Middle frontal gyrus (tissue), 1 donor: ENCODE results near the gene ALK.

Experiments used
- DNase-seq: peaks from one replicate; pipeline ENCODE4 v3.0.0-alpha.2; 2015; ENCODE audit warnings: low spot score; ENCODE audit errors: extremely low spot score

Gene ALK

DNA sequence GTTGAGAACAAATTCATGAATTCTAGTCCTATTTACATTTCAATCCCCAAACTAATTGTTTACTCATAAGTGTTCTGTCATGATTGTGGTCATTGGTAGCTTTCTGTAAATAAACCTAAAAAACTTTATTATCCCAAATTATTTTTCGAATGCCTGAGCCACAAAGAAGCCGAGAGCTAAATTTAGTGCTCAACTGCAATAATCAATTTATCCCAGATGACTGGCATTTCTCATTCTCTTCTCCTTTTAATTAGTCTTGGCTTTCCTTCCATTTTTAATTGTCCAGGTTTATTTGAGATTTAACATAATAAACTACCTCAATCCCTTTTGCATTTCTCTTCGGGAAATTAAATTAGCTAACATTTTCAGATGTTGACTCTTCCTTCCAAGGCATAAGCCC is 308.3 kb downstream of the ALK start:
- no peak for DNase-seq

DNA sequence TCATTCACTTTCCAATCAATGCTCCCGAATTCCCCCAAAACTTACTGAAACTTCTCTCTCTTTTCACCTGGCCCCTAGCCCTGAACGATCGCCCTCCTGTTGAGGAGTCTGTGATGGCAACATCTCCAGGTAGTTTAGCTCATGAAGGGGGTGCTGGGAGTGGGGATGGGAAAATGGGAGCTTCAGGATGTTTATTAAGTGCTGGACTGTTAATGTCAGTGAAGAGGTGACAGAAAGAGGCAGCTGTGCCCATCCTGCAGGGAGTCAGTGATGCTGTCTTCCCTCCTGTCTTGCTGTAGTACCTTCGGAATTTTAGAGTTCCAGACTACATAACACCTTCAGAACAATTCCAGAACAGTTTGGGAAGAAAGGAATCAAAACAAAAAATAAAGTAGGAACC is 308.8 kb downstream of the ALK start:
- DNase-seq = no peak

GRCh38 chr2:29611850-29612249 is 309.5 kb downstream of the ALK start:
- no peak for DNase-seq

DNA sequence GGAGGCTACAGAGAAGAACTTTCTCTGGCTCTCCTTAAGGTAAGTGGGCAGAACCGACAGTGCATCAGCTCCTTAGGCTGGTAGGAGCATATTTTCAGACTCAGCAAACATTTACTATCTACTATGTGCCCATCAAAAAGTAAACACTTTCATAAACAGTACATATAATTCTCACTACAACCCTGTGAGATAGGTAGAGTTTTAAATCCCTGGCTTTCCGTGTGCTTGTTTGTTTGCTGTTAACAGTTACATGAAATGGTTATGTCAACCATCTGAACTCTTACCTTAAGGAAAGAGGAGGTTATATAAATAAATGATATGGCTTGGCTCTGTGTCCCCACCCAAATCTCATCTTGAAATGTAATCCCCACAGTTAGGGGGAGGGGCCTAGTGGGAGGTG is 310.1 kb downstream of the ALK start:
- DNase-seq = no peak

GRCh38 chr2:29610569-29610968 is 310.8 kb downstream of the ALK start:
- no peak for DNase-seq

DNA sequence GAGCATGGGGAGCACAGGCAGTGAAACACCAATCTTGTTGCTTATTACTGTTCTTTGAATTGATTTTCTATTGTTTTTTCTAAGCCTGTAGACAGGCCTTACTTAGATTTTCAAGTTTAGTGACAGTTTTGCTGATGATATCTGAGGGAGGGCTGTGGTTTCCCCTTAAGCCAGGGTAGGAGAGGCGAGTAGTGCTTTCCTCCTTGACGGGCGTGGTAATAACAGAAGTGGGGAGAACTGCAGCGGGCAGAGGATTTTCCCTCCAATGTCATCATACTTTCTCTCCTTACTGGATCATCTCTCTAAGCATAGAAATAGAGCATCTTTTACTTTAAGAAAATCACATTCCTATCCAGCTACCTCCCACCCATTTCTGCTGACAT is 314.4 kb downstream of the ALK start:
- no peak for DNase-seq

DNA sequence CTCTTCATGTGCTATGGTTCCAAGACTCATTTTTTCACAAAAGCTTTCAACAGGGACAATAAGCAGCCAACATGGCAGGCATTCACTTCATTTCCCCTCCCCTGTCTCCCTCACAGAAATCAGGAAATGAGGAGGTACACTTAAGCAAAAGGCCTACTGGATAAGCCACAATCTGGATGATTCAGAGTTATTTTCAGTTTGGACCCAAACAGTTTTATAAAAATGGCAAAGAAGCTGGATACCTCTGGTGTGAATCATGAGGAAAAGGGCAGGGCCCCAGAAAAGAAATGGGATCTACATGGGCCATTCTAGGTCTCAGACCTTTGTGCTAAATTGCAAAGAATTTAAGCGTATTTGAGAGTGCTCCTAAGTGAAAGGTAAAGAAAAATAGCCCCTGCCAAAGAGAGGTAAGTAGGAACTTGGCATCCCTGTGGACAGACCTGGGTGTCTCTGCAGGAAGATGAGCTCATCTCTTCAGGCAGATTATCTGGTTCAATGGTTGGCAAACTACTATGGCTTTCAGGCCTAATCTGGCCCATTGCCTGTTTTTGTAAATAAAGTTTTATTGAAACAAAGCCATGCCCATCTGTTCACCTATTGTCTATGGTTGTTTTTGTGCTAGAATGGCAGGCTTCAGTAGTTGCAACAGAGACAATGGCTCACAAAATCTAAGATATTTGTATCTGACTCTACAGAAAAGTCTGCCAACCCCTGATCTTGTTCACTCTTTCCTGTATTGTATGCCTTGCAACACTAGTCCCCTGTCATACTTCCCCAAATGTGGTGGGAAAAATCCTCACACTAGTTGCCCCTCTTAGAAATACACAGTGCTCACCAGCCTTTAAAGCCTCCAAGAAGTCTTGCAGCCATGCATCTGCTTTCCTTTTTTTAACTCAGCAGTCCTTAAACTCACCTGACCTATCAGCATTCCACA is 315.0 kb downstream of the ALK start:
- no peak for DNase-seq

DNA sequence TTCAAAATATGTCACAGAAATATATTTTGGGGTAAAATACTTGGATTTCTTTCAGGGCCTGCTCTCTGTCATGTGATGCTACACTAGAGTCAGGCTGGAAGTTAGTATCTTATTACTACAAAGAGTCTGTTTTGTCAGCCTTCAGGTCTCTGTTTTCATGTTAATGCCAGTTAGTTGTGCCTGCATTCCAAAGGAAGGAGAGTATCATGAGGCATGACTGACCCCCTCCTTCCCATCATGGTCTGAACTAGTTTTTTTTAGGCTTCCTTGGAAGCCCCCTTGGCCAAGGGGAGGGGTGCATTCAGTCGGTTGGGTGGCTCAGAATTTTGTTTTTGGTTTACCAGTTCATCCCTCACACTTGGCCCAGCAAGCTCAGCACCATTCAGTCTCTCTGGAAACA is 318.0 kb downstream of the ALK start:
- no peak for DNase-seq

- DNase-seq = no peak
Measured at GRCh38 chr2:29601872-29602271, 319.5 kb downstream of the ALK start.

GRCh38 chr2:29601321-29601720 is 320.1 kb downstream of the ALK start:
- DNase-seq = no peak

- no peak for DNase-seq
Measured at GRCh38 chr2:29599946-29600345, 321.4 kb downstream of the ALK start.

DNA sequence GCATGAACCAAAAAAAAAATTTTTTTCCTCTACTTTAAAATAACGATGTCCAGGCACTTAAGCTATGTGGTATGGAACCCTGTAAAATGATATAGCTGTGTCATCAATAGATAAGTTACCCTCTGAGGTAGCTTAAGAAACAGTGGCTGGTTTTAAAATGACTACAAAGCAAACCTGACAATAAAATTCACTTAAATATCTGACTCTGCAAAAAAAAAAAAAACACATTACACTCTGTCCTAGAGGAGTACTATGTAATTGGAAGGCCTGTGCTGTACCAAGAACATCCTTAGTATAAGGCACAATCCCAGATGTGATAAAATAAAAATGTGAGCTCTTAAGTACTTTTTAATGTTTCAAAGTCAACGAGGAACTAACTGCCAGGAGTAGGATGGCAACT is 322.4 kb downstream of the ALK start:
- DNase-seq = no peak

- no peak for DNase-seq
Measured at GRCh38 chr2:29597035-29597434, 324.4 kb downstream of the ALK start.

- no peak for DNase-seq
Measured at GRCh38 chr2:29596584-29596983, 324.8 kb downstream of the ALK start.

GRCh38 chr2:29591600-29591999 is 329.8 kb downstream of the ALK start:
- DNase-seq = no peak

DNA sequence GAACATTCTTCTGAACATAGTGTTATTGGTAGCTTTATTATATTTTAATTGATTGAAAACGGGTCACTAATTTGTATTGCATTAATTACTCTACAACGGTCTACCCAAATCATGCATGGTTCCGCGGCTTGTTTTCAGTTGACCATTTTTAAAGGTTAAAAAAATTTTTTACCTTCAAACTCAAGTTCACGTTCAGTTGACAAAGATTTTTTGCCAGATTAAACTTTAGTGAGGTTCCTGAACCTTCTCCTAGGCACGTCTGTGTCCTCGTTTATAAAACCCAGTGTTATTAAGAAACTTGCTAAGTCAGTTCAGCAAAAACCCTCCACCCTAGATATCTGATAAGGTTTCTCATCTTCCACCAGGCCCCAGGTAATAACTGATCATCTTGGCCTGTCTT is 331.2 kb downstream of the ALK start:
- DNase-seq = no peak

GRCh38 chr2:29589440-29590103 is 331.8 kb downstream of the ALK start:
- no peak for DNase-seq

DNA sequence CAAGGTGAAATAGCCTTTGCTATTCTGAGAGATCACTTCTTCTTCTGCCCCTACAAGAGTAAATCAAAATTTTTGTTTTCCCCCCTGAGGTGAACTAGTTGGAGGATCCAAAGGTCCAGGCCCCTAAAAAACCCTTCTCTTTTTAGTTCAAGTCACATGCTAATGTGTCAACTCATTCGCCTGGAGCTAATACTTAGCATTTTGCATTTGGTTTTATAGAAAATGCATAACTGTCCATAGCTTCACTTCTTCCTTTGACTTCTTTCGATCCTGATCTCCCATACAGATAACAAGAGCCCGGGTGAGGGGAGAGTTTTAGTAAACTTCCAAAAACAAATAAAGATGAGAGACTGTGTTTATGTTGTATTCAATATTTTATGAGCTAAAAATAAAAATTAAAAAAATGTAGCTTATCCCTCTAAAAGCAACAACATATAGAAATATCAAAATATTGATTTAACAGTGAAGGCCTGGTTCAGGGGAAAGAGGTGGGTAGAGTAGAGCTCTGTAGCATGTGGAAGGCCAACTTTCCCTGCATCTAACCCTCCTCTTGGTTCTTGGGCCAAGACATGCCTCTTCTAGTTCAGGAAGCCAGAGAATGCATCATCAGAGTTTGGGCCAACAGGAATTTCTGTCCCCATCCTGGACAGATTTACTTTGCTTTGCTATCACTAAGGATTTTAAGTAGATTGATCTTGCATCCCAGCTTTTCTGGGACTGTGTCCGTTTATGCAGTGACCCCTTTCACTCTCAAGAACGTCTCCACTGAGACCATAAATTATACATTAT is 333.8 kb downstream of the ALK start:
- DNase-seq = no peak

GRCh38 chr2:29586919-29587318 is 334.5 kb downstream of the ALK start:
- DNase-seq = no peak

- DNase-seq = no peak
Measured at GRCh38 chr2:29583548-29584156, 337.7 kb downstream of the ALK start.

GRCh38 chr2:29583104-29583503 is 338.3 kb downstream of the ALK start:
- no peak for DNase-seq

- no peak for DNase-seq
Measured at GRCh38 chr2:29582062-29582461, 339.3 kb downstream of the ALK start.
